ENCODE data around the gene SERAC1.

The SERAC1 gene

DNA sequence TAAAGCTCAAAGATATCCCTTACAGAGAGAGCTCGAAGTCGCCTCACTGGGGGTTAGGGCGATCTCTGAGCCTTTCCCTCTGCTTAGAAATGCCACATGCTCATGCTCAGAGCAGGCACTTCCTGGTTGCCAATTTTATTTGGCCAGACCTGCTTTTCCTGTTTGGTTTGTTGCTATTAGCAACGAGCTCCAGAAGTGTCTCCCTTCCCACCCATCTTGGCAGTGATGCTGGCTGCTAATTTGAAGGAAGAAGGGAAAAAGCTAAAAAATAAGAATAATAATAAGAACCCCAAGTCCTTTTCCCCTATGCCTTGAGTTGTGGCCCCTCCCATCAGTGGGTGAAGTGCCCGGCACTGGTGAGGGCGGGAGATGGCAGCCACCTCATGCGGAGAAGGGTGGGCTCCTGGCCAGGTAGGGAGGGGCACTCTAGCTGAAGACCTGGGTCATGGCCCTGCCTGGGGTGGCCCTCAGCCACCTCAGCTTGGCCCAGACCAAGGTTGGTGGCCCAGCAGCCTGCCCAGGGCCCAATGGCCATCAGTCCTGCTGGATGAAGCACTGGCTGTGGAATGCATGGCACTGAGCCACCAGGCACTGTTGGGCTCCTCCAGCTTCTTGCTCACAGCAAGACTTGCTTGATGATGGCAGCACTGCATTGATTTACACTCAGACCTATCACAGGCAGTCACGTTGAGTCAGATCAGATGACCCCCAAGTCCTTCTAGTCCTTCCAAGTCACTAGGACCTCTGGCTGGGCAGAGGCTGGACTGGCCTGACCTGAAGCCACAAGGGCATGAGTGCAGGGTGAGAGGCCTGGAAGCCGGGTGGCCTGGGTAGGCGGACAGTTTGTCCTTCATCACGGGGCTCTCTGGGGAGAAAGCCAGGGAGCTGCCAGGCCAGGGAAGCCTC lies 107.4 kb downstream of the SERAC1 start:
- FAIRE-seq (no peak), DNase-seq (ENCODE audit: low spot score) (no peak)

All from urothelium cell line (cell line).